GM13977 (cell line): ENCODE results near the gene MTOR.
"Not testable (repeated sequence)": the region's sequence is repeated elsewhere in the genome, so short reads cannot be mapped to it uniquely, and the experiment has no call there.

ENCODE experiments used
- DNase-seq: peaks from one replicate; pipeline ENCODE4 v3.0.0; 2012; ENCODE audit warnings: low spot score
- CTCF ChIP-seq: IDR thresholded peaks from 2 replicates; pipeline ENCODE4 v1.5.1; 2012; ENCODE audit warnings: mild to moderate bottlenecking, control low read depth; ENCODE audit not compliant: insufficient read depth; ENCODE audit errors: extremely low read depth, missing control alignments
- in situ Hi-C: fragments of 300-500 bp; cut with MboI; formaldehyde crosslinking; loops from one replicate; pipeline ENCODE4 v1.12.0; 2022; ENCODE audit warnings: low sequenced_read_pairs, low pct_unique_long_range_greater_than_20kb, mixed read lengths, inconsistent platforms; ENCODE audit not compliant: unreplicated experiment

MTOR gene

GRCh38 chr1:11080931-11081330 lies 181.4 kb downstream of the MTOR start:
- in situ Hi-C loops = no loop called here
- DNase-seq = no peak

DNA sequence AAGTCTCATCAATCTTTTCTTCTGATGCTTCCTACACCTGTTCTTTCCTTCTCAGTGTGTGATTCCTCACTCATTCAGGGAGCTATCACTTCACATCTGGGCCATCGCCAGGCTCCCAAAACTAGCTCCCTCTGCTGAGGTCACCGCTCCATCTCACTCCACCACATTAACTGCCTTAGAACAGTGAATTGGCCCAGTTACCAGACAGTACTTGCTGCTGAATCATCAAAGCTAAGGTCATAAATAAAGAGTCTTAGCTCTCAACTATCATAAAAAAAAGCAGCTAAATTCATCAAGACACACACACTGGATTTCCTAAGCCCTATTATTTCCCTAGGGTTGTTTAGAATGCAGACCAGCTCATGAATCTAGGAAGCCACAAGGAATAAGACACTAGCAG lies 183.7 kb downstream of the MTOR start:
- no peak for TF ChIP-seq CTCF
- in situ Hi-C loops = no loop called here
- no peak for DNase-seq

More at GRCh38 chr1:11080931-11081330, 181.4 kb downstream of the MTOR start:
- no peak for TF ChIP-seq CTCF

GRCh38 chr1:11073398-11073797 lies 189.0 kb downstream of the MTOR start:
- DNase-seq = peak; percentile 69
- in situ Hi-C loops = not testable (repeated sequence)

GRCh38 chr1:11072216-11072917 lies 190.0 kb downstream of the MTOR start:
- in situ Hi-C loops = no loop called here
- DNase-seq = peak; percentile 76
- TF ChIP-seq CTCF = peak; percentile 53

DNA sequence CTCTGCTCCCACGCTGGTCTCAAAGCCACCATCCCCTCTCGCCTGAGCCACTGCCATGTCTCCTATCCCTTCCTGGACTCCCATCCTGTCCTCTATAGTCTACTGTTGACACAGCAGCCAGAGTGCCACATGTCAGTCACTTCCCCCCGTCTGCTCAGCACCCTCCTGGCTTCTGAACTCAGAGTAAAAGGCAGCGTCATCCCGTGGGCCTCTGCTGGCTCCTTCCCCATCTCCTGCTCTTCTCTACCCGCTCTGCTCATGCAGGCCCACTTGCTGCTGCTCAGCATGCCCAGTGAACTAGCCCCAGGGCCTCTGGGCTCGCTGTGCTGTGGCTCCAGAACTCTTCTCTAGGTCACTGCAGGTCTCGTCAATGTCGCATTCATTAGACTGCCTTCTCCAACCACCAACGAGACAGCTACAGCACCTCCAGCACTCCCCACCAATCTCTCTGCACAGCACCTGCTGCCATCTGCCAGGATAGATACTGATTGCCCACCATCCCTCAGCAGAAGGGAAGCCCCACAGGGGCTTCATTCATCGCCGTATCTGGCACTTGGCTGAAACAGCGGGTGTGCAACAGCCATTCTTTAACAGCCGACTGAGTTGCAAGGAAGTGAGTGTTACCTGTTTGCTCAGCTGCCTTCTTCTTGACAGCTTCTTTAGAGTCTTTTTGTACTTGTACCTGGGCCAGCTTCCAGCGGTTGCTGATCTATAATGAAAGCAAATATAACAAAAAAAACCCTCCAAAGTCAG lies 190.7 kb downstream of the MTOR start:
- no peak for TF ChIP-seq CTCF
- in situ Hi-C loops = no loop called here
- no peak for DNase-seq

DNA sequence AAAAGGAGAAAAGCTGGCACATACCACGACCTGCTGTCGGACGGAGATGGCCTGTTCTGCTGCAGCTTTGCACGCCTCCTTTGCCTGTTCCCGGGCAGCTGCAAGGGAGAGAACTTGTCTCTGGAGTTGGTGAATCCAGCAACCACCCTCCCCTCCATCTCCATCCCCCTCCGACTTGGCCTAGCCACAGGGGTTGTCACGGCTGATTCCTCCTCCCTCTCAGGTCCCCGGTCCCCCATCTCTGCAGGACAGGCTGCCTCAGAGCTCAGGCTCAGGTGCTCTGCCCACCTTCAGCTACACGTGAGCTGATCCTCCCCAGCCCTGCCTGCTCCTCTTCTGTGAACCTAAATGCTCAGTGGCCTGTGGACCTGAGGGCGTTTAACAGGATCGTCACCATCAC lies 191.5 kb downstream of the MTOR start:
- in situ Hi-C loops = no loop called here
- no peak for TF ChIP-seq CTCF

GRCh38 chr1:11068600-11069473 lies 193.5 kb downstream of the MTOR start:
- no peak for TF ChIP-seq CTCF
- in situ Hi-C loops = no loop called here

More for the DNA sequence above, 191.5 kb downstream of the MTOR start:
- DNase-seq = no peak

More at GRCh38 chr1:11068600-11069473, 193.5 kb downstream of the MTOR start:
- no peak for DNase-seq
